NCI-H2196 treated with DMSO at 0.1 percent for 48 hours (cell line): ENCODE measurements around the gene PRR18.

Source experiments
- DNase-seq: peaks from one replicate; lab custom pipeline; 2025; ENCODE audit not compliant: unreplicated experiment; lab: John Stamatoyannopoulos, UW

The PRR18 gene

DNA sequence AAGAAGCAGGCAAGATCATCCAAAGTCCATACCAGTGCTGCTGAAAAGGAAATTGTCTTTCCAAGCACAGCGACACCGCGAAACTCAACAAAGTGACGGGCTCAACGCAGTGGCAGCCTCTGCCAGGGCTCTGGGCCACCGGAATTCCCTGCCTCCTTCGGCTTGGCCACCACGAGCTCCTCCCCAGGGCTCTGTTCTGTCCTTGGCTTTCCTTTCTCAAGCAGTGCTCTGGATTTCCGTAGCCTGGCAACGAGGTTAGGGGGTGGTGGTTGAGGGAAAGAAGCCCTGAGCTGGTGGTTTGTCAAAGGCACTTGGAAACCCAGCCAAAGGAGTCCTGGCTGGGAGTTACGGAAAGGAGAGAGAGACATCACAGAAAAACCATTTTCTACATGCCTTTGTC, 31.2 kb downstream of the PRR18 start:
- DNase-seq, result no peak

- DNase-seq, result no peak
These were observed 32.5 kb downstream of the PRR18 start for GRCh38 chr6:166275714-166276166.

DNA sequence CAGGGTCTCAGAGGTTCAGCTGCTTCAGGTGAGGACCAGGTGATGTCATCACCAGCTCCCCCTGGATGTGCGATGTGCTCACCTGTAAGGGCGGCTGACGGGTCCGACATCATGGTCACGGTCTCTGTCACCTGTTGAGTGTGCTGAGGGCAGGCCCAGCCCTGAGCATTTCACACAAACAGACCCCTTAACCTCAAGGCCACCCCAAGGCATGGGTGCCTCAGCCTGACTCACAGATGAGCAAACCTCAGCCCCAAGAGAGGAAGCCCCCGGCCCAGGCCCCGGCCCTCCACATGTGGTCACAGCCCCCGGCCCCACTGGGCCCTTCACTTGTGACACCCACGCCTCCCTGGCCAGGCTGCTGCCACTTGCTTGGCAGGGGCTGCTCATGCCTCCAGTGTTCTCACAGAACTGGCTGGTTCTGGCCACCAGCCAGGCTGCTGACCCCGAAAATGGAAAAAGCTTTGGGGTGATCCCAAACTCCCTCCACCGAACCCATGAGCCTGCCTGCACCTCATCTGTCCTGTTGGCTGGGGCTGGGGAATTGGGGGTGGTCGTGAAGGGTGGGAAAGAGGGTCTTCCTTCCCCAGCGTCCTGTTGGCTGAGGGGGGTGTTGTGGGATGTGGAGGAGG, 33.3 kb downstream of the PRR18 start:
- DNase-seq, result no peak

DNA sequence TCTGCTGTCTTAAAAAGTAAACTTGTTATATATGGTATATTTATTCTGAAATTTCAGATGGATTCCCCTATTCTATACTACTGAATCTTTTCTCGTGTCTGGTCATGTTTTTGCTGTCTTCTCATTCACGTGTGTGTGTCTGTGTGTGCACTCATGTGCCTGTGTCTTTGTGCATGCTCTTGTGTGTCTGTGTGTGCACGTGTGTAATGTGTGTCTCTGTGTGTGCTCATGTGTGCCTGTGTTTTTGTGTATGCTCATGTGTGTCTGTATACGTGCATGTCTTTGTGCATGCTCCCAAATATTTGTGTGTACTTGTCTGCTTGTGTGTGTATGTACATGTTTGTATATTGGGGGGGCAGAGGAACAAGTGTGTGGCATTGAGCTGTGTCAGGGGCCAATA, 34.0 kb downstream of the PRR18 start:
- DNase-seq, result no peak

DNA sequence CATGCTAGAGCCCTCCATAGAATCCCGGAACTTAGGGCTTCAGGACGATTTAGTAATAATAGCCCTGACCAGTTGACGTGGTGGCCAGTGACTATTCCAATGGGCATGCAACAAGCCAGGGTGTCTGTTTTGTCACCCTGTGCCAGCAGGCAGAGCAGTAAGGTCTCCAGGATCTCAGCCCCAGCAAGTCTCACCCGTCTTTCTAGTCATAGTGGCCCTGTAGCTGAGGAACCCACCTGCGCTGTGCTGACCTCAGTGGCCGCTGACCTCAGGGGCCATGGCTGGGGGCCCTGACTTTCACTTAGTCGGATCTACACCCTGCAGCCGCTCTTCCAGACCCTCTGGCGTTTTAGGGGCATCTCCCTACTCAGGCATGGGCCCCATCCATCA, 36.8 kb downstream of the PRR18 start:
- DNase-seq, result no peak

DNA sequence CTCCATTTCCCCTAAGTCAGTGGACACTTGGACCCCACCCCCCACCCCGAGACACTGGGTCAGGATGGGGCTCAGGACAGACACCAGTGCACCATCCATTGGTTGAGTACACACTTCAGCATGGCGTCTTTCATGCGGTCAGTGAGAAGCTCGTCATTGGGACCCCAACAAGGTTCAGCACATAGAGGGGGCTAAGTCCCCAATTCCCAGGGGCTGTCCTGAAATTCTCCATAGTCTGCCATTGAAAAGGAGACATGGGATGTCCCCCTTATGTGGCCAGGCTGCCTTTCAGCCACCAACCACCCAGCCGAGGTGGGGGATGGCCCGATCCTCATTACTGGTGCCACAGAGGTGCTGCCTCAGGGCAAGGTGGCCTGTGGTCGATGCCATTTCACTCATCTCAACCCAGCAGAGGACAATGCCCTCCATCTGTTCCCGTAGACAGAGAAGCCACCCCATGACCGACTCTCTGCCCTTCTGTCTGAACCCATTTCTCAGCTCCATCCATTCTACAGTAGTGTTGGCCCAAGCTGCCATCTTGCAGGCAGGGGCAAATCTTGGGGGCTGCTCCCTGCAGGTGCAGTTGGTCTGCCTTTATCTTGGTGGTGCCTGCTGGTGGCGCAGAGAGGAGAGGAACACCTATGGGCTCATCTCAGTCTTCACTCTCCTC, 37.4 kb downstream of the PRR18 start:
- no peak for DNase-seq

GRCh38 chr6:166269301-166270039, 38.7 kb downstream of the PRR18 start:
- DNase-seq, result no peak

DNA sequence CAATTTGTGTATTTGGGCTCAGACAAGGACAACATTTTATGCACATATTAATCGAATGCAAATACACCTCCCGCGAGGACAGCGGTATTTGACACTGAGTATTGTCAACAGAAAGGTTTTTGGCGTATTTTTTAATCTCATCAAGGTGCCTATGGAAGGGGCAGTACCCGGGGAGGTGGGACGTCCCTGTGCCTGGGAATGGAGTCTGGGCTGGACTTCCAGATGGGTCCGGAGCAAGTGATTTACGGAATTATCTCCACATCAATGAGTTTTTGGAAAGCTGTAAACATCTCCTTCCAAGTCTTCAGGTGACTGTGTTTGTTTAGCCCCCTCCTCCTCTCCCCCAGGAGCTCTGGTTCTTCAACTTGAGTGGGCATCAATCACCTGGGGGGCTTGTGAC, 39.8 kb downstream of the PRR18 start:
- no peak for DNase-seq

GRCh38 chr6:166267526-166267925, 40.7 kb downstream of the PRR18 start:
- no peak for DNase-seq

DNA sequence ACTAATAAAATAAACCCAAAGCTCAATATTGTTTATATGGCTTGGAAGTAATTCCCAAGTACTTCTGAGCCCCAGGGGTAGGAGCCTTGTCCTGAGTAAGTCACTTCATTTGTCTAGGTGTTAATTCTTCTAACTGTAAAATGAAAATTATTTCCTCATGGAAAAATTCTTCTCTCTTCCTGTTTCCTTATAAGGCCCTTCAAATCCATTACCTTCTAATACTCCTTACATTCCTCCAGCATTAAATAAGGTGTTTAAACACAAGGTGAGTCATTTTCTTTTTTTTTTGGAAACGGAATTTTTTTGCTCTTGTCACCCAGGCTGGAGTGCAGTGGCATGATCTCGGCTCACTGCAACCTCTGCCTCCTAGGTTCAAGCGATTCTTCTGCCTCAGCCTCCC, 41.9 kb downstream of the PRR18 start:
- DNase-seq, result no peak

DNA sequence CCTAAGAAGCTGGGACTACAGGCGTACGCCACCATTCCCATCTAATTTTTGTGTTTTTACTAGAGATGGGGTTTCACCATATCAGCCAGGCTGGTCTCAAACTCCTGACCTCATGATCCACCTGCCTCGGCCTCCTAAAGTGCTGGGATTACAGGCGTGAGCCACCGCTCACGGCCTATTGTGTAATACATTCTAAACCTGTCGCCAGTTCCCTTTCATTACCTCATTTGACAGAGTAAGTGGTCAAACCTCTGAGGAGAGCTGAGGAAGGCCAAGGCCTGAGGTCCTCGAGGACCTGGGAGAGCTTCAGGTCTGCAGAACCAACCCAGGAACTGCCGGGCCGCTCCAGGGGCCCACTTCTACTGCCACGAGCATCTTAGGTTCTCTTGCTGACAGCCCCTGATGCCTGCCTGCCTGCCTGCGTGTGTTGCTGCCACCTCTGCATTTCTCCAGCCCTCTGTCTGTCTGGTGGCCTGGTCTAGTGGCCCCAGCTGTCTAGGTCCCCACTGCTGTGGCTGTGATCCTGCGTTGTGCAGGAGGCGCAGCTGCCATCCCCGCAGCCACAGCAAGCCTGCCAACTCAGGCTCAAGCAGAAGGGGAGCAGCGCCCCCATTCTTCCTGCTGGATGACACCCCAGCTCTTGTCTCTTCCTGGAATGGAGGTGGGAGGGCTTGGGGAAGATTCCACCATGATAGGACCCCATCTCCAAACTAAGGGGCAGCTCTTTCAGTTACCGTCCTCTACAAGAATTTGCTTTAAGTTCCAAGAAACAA, 45.3 kb downstream of the PRR18 start:
- DNase-seq, result no peak

DNA sequence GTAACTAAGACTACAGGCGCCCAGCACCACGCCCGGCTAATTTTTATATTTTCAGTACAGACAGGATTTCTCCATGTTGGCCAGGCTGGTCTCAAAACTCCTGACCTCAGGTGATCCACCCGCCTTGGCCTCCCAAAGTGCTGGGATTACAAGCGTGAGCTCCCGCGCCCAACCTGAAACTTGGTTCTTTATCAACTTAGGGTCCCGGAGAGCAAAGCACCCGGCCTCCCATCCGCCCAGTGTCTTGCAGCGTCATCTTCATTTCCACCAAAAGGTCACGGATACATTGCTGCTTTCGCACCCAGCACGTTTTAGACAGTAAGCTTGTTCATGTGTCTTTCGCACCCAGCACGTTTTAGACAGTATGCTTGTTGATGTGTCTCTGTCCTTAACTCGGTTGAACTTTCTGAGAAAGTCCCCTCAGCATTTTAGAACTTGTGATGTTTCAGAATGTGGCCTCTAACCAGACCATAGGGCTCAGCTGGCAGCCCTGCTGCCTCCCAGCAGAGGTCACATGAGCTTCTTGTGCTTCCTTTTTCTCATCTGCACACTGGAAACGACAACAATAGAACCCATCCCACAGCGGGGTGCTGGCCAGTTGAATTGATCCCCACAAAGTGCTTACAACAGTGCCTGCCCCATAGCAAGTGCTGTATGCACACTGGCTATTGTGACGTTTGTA, 48.8 kb downstream of the PRR18 start:
- DNase-seq, result no peak

DNA sequence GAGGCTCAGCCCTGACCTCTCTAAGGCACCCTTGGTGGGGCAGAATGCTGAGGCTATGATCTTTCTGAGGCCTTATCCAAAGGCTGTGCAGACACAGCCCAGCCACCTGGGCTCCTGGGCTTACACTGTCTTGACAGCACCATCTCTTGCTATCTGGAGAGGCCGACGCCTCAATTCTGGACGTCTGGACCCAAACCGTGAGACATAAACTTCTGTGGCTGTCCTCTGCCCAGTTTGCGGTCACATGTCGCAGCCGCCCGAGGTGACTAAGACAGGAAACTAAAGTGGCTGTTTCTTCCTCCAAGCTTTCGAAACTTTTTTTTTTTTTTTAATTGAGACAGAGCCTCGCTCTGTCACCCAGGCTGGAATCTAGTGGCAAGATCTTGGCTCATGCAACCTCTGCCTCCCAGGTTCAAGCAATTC, 49.3 kb downstream of the PRR18 start:
- DNase-seq, result no peak

DNA sequence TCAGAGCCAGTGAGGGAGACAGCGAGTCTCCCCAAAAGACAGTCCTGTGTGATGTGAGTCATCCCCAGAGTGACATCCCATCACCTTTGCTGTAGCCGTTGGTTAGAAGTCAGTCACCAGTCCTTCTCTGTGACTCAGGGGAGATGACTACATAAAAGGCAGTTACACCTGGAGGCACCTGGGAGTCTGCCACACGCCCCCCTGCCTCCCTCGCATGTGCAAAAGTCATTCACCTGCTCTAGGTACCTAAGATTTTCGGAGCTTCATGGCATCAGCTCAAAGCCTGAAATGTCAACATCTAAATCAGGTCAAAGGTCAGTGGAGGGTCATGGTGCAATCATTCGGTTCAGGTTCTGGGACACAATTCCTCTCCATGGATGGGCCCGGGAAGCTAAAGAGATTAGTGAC, 50.3 kb downstream of the PRR18 start:
- DNase-seq, result no peak
